HG02678 (cell line): Measurements from ENCODE around the gene CNTNAP5.

ENCODE experiments used
- ATAC-seq: cut with Tn5 transposase; IDR thresholded peaks from one replicate; pipeline ENCODE4 v1.9.1; 2021; ENCODE audit warnings: mild to moderate bottlenecking, moderate library complexity; ENCODE audit not compliant: unreplicated experiment

Gene CNTNAP5

GRCh38 chr2:124149571-124149970 is 124.5 kb downstream of the CNTNAP5 start:
- no peak for ATAC-seq

GRCh38 chr2:124151691-124152090 is 126.6 kb downstream of the CNTNAP5 start:
- ATAC-seq, result no peak

- no peak for ATAC-seq
Observed at GRCh38 chr2:124153713-124154112, 128.6 kb downstream of the CNTNAP5 start.

DNA sequence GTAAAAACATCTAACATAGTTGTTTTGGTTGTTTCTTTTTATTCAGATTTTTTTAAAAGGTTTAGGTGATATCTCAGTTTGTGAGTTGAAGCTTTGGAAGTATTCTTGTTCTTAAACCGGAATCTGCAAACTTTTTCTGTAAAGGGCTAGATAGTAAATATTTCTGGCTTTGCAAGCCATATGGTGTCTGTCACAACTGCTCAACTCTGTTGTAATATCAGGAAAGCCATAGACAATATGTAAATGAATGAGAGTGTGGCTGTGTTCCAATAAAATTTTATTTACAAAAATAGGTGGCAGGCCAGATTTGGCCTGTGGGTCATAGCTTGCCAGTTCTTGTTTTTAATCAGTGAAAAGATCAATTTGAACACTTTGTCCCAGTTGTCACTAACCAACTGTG is 134.1 kb downstream of the CNTNAP5 start:
- no peak for ATAC-seq

DNA sequence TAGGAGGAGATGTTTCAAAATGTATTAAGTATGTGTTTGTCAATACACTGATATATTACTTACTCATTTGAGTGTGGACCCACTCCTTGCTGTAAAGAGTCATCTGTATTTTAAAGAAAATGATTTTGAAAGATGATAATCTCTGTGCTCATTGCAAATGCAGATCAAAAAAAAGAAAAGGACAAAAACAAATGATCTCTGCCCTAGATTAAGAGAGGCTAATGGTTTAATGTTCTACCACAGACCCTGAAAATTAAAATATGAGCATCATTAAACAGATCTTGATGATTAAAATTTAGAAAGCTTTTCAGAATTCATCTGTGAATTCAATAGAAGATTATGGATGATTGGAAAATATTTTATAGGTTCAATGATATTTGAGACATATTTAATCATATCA is 136.5 kb downstream of the CNTNAP5 start:
- no peak for ATAC-seq

GRCh38 chr2:124162256-124162655 is 137.2 kb downstream of the CNTNAP5 start:
- ATAC-seq, result no peak

DNA sequence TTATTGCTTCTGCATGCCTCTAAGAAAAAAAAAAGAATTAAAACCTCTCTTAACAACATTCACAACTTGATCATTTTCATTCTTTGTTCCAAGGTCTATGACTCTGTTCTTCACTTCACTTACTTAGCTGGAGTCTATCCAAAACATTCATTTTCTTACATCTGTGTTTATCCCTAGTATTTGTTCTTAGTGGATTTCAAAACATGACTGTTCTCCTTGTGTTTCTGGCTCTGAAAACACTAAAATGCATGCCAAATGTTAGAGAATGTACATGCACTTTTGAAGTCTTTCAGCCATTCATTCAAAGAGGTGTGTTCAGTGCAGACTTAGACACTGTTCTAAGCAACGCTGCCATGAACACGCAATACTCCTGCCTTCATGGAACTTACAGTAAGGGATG is 138.8 kb downstream of the CNTNAP5 start:
- no peak for ATAC-seq

DNA sequence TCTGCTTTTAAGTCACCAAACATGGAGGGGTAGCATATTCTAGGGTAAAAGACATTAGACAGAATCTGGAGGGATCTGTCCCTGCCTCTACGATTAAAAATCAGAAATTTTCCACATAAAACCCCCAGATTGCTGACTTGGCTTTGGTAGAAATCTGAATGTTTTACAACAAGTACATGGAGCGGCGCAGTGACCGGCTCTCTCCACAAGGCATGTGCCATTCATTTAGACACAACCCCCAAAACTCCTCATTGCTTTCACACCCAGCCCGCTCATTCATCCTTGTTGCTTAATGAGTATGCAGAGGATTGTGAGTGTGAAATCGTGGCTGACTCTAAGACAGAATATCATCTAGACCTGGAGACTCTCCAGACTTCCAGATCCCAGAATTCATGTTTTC is 140.6 kb downstream of the CNTNAP5 start:
- no peak for ATAC-seq

DNA sequence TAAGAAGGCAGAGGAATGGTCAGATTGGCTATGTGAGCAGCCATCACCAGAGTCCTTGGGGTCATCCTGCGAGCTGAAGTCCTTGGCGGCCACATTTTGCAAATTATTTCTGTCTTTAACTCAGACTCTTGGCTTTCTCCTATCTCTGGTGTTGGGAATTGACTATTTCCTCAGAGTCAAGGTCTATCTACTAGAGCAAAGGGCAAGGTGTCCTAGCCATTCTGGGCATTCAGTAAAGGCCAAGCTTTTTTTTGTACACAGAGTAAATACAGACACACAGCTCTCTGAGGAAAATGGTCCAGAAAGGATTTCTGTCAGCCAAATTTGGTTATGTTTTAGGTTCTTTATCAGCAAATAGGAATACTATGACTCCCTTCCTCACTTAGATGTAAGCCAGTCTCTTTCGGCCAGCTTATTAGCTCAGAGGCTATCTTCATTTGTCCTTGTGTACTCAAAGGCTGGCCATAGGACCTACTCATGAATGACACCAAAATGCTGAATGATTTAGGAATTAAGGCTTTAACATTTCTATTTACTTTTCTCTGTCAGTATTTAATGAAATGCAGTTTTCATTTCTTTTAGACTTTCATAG is 146.5 kb downstream of the CNTNAP5 start:
- ATAC-seq, result no peak

DNA sequence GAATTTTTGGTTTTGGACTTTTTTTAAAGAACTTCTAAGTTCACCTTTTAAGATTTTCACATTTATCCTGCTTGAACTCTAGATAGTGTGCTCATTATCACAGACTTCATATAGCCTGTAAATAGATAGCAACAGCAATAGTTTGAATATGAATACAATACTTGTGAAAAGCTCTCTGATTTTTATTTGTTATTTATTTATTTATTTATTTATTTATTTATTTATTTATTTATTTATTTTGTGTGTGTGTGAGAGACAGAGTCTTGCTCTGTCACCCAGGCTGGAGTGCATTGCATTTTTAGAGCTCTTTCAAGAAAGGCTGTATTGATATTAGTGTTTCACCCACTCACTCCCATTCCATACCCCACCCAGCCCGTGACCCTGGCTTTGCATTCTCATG is 153.6 kb downstream of the CNTNAP5 start:
- ATAC-seq, result no peak

DNA sequence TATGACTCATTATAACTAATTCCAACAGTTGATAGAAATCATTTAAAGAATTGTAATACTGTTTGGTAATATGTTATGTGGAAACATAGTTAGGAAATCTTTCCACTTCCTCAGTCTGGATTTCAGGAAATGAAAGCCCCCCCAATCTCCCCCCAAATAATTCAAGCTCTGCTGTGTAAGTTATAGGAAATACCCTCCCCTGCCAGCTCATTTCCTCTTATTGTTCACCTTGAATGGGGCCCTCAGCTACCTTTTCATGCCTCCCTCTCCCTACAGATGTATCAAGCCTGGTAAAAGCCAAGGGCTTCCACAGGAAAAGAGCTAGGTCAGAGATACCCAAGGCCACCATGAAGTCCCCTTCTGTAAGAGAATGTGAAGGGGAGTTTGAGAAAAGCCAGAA is 155.5 kb downstream of the CNTNAP5 start:
- no peak for ATAC-seq

DNA sequence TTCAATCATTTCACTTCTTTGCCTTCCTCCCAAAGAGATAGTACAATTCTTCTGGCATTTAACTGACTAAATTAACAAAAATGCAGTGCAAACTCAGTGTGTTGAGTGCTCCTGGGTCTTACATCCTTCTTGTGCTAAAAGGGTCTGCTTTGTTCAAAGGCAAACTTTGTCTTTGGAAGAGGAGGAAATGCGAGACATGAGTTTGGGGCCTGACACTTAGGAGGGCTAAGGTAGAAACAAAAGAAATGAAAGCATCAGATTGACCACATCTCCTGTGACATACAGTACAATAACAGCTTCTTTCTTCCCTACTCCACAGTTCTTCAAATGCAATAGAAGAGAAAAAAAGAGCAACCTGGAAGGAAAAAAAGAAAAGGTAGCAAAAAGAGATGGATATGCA is 161.7 kb downstream of the CNTNAP5 start:
- no peak for ATAC-seq

DNA sequence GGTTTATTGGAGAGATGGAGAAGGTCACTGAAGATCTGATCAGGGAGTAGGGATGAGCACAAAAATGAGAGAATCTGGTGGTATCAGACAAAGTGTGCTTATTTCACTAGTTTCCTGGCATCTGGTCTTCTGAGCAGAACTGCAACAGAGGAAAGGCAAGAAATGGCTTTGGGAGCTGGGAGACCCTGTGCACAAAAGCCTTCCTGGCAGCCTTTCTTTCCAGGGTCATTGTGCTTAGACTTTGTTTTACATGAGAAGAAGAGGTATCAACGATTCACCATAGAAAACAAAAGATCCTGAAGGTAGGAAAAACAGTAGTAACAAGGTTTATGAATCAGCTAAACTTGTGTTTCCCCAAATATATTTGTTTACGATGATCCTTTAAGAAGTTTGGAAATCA is 162.9 kb downstream of the CNTNAP5 start:
- ATAC-seq, result no peak

DNA sequence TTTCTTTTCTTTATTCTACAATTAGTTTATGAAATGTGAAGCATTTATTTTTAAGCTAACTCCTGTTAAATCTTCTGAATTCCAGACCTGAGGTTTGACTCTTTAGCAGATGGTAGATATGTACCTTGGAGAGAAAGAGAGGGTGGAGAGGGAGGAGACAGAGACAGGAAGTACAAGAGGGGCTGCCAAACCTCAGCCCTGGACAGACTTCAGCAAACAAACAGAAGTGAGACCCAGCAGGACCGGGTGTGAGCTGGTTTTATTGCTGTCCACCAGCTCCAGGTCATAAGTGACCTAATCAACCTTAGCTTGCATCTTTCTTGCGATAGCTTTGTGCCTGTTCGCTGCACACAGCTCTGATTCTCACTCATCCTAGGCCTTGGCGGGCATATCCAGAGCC is 168.6 kb downstream of the CNTNAP5 start:
- no peak for ATAC-seq

DNA sequence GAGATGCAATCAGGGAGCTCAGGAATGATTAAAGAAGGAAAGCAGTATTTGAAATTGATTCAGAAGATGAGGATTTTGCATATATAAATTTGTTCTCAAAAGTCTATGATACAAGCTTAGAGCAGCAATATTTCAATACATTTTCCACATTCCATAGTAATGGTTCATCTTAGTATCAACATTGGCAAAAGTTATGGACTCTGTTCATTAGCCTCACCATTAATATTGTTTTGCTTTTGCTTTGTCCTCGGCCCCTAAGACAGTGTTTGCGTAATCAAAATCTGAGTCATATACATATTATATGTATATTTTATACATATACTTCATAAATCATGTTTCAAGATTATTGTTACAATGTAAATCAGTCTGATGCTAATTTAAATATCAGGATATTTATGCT is 176.6 kb downstream of the CNTNAP5 start:
- no peak for ATAC-seq

GRCh38 chr2:124209441-124209840 is 184.4 kb downstream of the CNTNAP5 start:
- ATAC-seq, result no peak

DNA sequence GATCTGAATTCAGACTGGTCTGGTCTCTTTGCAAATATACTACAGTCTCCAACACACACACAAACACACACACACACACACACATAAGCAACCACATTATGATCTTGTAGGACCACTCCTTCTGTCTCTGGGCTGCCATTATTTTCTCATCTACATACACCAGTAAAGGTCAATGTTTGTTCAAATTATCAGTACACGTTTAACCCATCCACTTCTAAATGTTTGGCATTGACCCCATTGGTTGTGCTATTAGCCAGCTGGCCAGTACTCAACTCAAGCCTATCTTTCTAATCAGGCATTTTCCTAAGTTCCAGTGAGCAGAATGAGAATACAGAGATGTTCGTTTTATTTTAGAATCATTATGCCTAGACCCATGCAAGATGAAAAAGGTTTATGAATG is 186.4 kb downstream of the CNTNAP5 start:
- ATAC-seq, result no peak

DNA sequence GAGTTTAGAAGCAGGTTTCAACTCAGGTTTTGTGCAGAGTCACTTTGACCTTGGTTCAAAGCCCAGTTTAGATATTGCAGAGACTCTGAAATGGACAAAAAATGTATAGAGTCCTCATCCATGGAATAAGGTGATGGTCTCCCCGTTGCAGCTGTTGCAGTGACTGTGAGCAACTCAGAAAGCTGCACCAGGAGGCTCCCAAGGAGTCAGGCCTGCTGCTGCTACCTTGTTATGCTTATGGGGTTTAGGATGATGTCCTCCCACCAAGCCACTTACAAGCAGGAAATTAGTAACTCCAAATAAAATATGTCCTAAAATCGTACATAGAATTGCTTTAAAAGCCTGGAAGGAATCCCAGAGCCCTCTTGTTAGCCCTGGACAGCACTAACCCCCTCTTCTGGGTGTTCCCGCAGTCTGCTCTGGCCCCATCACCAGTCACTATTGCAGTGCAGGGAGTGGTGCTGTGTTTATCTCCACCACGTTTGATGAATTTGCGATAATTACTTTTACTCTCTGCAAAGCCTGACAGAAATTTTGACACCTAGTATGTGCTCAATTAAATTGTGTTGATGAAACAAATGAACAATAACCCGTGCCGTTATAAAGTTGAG is 189.0 kb downstream of the CNTNAP5 start:
- ATAC-seq, result no peak

DNA sequence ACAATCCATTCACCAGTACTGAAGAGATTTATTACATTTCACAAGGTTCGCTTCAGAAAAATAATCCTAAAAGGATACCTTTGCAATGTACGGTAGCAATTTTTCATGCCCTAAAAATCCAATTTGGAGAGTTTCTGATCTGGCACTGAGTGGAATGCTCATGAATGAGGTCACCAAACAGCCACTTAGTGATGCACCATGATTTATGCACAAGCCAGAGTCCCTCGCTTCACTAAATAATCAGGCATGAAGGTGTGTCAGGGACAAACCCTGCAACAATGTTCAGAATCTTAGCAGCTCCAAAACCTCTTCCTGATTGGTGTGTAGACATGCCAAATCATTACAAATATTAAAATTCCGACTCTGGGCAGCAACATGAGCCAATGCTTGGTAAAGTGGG is 221.1 kb downstream of the CNTNAP5 start:
- no peak for ATAC-seq

- ATAC-seq, result no peak
Observed at GRCh38 chr2:124248386-124248785, 223.3 kb downstream of the CNTNAP5 start.

DNA sequence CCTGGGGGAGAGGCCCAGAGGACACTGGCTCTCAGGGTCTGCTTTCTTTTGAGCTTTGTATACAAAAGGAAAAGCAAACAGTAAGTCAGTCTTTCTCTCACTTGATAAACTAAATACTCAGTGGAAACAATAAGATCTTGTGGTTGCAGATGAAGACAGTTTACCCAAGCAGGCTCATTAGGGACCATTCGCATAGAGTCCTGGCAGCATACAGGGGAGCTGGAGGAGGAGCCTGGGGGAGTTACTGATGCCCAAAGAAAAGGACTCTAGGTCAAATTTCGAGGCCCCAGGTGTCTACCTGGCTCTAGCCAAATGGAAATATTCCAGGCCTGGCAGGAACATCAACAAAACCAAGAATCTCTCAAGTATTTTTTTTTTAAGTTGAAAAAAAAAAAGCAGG is 225.3 kb downstream of the CNTNAP5 start:
- ATAC-seq, result no peak

DNA sequence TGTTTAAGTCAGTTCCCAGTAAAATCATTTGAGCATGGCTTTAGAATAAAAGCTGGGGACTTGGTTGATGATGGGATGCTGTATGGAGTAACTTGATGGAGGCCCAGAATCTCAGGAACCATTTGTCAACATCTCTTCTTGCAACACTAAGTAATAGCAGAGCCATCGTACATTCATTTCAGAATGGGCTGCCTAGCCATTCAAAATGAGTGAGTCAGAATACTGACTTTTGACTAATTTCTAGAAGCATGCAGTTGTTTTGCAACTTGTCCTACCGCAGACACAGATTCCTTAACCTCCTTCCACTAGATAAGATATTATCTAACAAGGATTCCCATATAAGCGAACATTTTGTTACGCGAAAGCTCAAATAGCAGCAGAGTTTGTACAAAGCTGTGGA is 229.5 kb downstream of the CNTNAP5 start:
- no peak for ATAC-seq

GRCh38 chr2:124257120-124257519 is 232.0 kb downstream of the CNTNAP5 start:
- no peak for ATAC-seq
